Tibial artery (tissue), 4 donors: Measurements from ENCODE around the gene PARVG.

Source experiments
- DNase-seq, 2 donors: peaks; one replicate each; pipeline ENCODE4 v3.0.0-alpha.2; 2019
- H3K27ac ChIP-seq, 2 donors: fragments of 200-600 bp; sonication (generic) in 1 of 2; 1 replicate in 1 of 2; 2 replicates in 1 of 2; pipeline ENCODE4 v1.5.1; 2018 to 2019; ENCODE audit warnings: mild to moderate bottlenecking in 1 of 2
- H3K27me3 ChIP-seq, 2 donors: fragments of 200-600 bp; sonication (generic) in 1 of 2; one replicate each; pipeline versions ENCODE4 v1.5.1 to v1.6.0; 2016 to 2019
- H3K36me3 ChIP-seq, 3 donors: fragments of 200-600 bp; sonication (generic) in 2 of 3; one replicate each; pipeline ENCODE4 v1.5.1; 2016 to 2019; ENCODE audit warnings: mild to moderate bottlenecking in 2 of 3
- H3K4me1 ChIP-seq, 4 donors: fragments of 200-600 bp; sonication (generic) in 2 of 4; 1 replicate in 3 of 4; 2 replicates in 1 of 4; pipeline ENCODE4 v1.5.1; 2016 to 2019
- H3K4me3 ChIP-seq, 2 donors: fragments of 200-600 bp; sonication (generic) in 1 of 2; 1 replicate in 1 of 2; 2 replicates in 1 of 2; pipeline ENCODE4 v1.5.1; 2018 to 2019; ENCODE audit warnings: mild to moderate bottlenecking in 2 of 2
- H3K9me3 ChIP-seq, 3 donors: fragments of 200-600 bp; sonication (generic) in 1 of 3; one replicate each; pipeline ENCODE4 v1.5.1; 2016 to 2019
- CTCF ChIP-seq, 2 experiments: fragments of 200-600 bp in 1 of 2; fragments of 450-650 bp in 1 of 2; IDR thresholded peaks; one replicate each; pipeline ENCODE4 v1.5.1; 2017 to 2019; ENCODE audit warnings: antibody characterized with exemption in 2 of 2, mild to moderate bottlenecking in 1 of 2, moderate library complexity in 1 of 2
- intact Hi-C: fragments of 100-400 bp; cut with DNase I; formaldehyde crosslinking; loops from one replicate; pipeline ENCODE4 v1.15.0; 2023; ENCODE audit warnings: low total_unique reads

PARVG gene

GRCh38 chr22:44218071-44218470 is 37.3 kb downstream of the PARVG start:
- Histone ChIP-seq H3K27ac (no peak overlapping the region), H3K4me3 (no peak overlapping the region), H3K27me3 (peaks cover 0 to 11% of the 10 kb centered on the region in 2 donors), H3K36me3 (no peaks in the 10 kb centered on the region), H3K9me3 (peaks cover 0 to 4% (median 3%) of the 10 kb centered on the region in 3 donors), H3K4me1 (no peaks in the 10 kb centered on the region)
- intact Hi-C loops: no loop called here
- no peak for TF ChIP-seq CTCF (IDR thresholded peaks at IDR 0.05)
- no peak for DNase-seq

- no peaks in the 10 kb centered on the region for H3K4me1 ChIP-seq
- H3K4me3 ChIP-seq: no peak overlapping the region
- no peak for TF ChIP-seq CTCF (IDR thresholded peaks at IDR 0.05)
- H3K9me3 ChIP-seq: peaks cover 0 to 4% (median 3%) of the 10 kb centered on the region in 3 donors
- H3K36me3 ChIP-seq: no peaks in the 10 kb centered on the region
- no peak overlapping the region for H3K27ac ChIP-seq
- DNase-seq: no peak
- peaks cover 0 to 15% of the 10 kb centered on the region in 2 donors for H3K27me3 ChIP-seq
- intact Hi-C loops: no loop called here
These were observed 38.6 kb downstream of the PARVG start for GRCh38 chr22:44219101-44219870.

DNA sequence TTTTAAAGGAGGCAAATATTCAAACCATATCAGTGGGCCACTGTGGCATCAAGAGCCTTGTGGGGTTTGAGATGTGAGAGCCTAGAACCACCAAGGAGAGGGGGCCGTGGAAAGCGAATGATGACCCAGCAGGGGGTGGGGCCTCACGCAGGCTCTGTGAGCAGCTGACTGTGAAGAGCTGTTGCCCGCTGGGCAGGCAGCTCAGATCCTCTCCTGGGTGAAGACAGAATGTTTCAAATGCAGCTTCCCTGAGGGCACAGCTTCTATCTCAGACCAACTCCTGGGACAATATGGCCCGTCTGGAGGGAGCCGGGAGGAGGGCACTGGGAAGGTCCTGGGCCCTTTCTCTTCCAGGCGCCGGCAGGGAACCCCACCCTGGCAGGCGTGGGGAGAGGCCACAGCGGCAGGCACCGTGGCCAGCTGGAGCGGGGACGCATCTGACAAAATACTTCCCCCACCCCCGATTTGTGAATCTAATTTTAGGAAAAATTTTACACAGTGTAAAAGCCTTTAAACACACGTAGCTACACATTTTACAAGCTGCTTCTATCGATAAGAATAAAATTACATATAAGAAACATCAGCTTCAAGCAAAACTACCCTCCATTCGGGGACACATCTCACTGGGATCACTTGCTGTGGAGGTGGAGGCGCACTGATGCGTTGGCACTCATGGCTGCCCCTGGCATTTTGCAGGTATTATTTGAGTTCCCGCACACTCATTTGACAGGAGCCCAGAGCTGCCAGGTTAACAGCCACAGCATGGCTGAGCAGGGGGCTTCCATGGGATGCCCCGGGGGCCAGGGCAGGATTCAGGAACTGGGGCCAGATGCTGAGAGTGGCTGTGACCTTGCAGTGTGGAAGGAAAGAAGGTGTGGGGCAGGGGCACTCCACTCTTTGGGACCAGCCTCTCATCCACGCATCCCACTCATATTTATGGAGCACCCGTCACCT is 40.3 kb downstream of the PARVG start:
- Histone ChIP-seq H3K4me3 (no peak overlapping the region), H3K4me1 (no peaks in the 10 kb centered on the region), H3K9me3 (peaks cover 0 to 4% (median 0%) of the 10 kb centered on the region in 3 donors), H3K27me3 (peaks cover 0 to 19% of the 10 kb centered on the region in 2 donors), H3K27ac (no peak overlapping the region), H3K36me3 (no peaks in the 10 kb centered on the region)
- intact Hi-C loops: no loop called here
- no peak for DNase-seq
- TF ChIP-seq CTCF (IDR thresholded peaks at IDR 0.05): no peak

- peaks cover 0 to 4% (median 1%) of the 10 kb centered on the region in 3 donors for H3K9me3 ChIP-seq
- no peaks in the 10 kb centered on the region for H3K36me3 ChIP-seq
- no peaks in the 10 kb centered on the region for H3K4me1 ChIP-seq
- no peak for DNase-seq
- H3K27me3 ChIP-seq: peaks cover 0 to 20% of the 10 kb centered on the region in 2 donors
- intact Hi-C loops: no loop called here
- no peak overlapping the region for H3K4me3 ChIP-seq
- H3K27ac ChIP-seq: no peak overlapping the region
- TF ChIP-seq CTCF (IDR thresholded peaks at IDR 0.05): no peak
These were observed 41.2 kb downstream of the PARVG start for GRCh38 chr22:44221710-44222475.

GRCh38 chr22:44224166-44224565 is 43.4 kb downstream of the PARVG start:
- peaks cover 0 to 21% (median 15%) of the 10 kb centered on the region in 3 donors for H3K9me3 ChIP-seq
- H3K36me3 ChIP-seq: no peaks in the 10 kb centered on the region
- intact Hi-C loops: no loop called here
- no peak for DNase-seq
- no peak for TF ChIP-seq CTCF (IDR thresholded peaks at IDR 0.05)
- H3K27ac ChIP-seq: no peak overlapping the region
- H3K4me1 ChIP-seq: no peaks in the 10 kb centered on the region
- H3K4me3 ChIP-seq: no peak overlapping the region
- peaks cover 0 to 17% of the 10 kb centered on the region in 2 donors for H3K27me3 ChIP-seq
